Measurements from ENCODE around the gene SYNGR4.
A peak's percentile ranks its signal among the peaks of the same experiment; 100 is the strongest.

The SYNGR4 gene

GRCh38 chr19:48397263-48398101 is 33.3 kb downstream of the SYNGR4 start:
- no peak for DNase-seq

- no peak for DNase-seq
Measured at GRCh38 chr19:48398102-48398374, 33.9 kb downstream of the SYNGR4 start.

- DNase-seq = peak; percentile 72 to 97 (median 77)
Measured at GRCh38 chr19:48398375-48399235, 34.4 kb downstream of the SYNGR4 start.

- DNase-seq = peak in 2 of 5 experiments; percentile 30 to 34
Measured at GRCh38 chr19:48400018-48400742, 36.0 kb downstream of the SYNGR4 start.

GRCh38 chr19:48401287-48401686 is 37.1 kb downstream of the SYNGR4 start:
- DNase-seq = no peak

GRCh38 chr19:48403606-48404005 is 39.4 kb downstream of the SYNGR4 start:
- peak in 3 of 5 experiments; percentile 19 to 75 (median 47) for DNase-seq

GRCh38 chr19:48405010-48405659 is 41.0 kb downstream of the SYNGR4 start:
- DNase-seq = no peak

- no peak for DNase-seq
Measured at GRCh38 chr19:48405850-48406249, 41.7 kb downstream of the SYNGR4 start.

GRCh38 chr19:48413879-48414587 is 49.9 kb downstream of the SYNGR4 start:
- DNase-seq = no peak

GRCh38 chr19:48415395-48415794 is 51.2 kb downstream of the SYNGR4 start:
- peak; percentile 49 to 83 (median 56) for DNase-seq

GRCh38 chr19:48415806-48416221 is 51.6 kb downstream of the SYNGR4 start:
- no peak for DNase-seq

GRCh38 chr19:48417421-48417820 is 53.3 kb downstream of the SYNGR4 start:
- no peak for DNase-seq

- no peak for DNase-seq
Measured at GRCh38 chr19:48418317-48419064, 54.3 kb downstream of the SYNGR4 start.

GRCh38 chr19:48419158-48419920 is 55.2 kb downstream of the SYNGR4 start:
- DNase-seq = peak in 4 of 5 experiments; percentile 43 to 82 (median 67)

- DNase-seq = no peak
Measured at GRCh38 chr19:48421548-48421947, 57.4 kb downstream of the SYNGR4 start.

- DNase-seq = no peak
Measured at GRCh38 chr19:48424694-48425219, 60.6 kb downstream of the SYNGR4 start.
